Natural killer cell treated with Interleukin-12 subunit alpha and Interleukin-12 subunit beta and Interleukin-15 and Interleukin-18, amount 100 ng/mL, for 72 hours (primary cell): ENCODE data around the gene TOP2A. TPM values are rescaled to one million over a fixed set of nuclear protein-coding genes. Genes with fewer than 3 reads are reported as not detected.

ENCODE experiments used
- ATAC-seq, 2 donors: fragments of 150-1000 bp; cut with Tn5 transposase in 1 of 2; sonication (Bioruptor Pico), chemical (Tn5 transposase) in 1 of 2; 2 replicates each; pipeline ENCODE4 v1.10.0; 2021
- DNase-seq: peaks from one replicate; pipeline ENCODE4 v3.0.0; 2022; ENCODE audit warnings: low spot score
- H3K27ac Mint-ChIP-seq, 2 donors: 1 replicate in 1 of 2; 2 replicates in 1 of 2; pipeline ENCODE4 v1.8.0; 2022; ENCODE audit warnings: mixed read lengths in 2 of 2, mild to moderate bottlenecking in 1 of 2, moderate library complexity in 1 of 2
- H3K27me3 Mint-ChIP-seq, 2 donors: 1 replicate in 1 of 2; 2 replicates in 1 of 2; pipeline ENCODE4 v1.8.0; 2022; ENCODE audit warnings: mixed read lengths in 2 of 2
- H3K36me3 Mint-ChIP-seq: one replicate; pipeline ENCODE4 v1.8.0; 2022; ENCODE audit warnings: mixed read lengths
- H3K4me1 Mint-ChIP-seq, 2 donors: 1 replicate in 1 of 2; 2 replicates in 1 of 2; pipeline ENCODE4 v1.8.0; 2022; ENCODE audit warnings: low read depth in 2 of 2, mixed read lengths in 2 of 2, mild to moderate bottlenecking in 1 of 2
- H3K4me3 Mint-ChIP-seq: one replicate; pipeline ENCODE4 v1.8.0; 2022; ENCODE audit warnings: mixed read lengths
- H3K9me3 Mint-ChIP-seq: 2 replicates; pipeline ENCODE4 v1.8.0; 2022; ENCODE audit warnings: mixed read lengths
- total RNA-seq, 2 donors: library from RNA; stranded (reverse); gene quantifications; one replicate each; pipeline ENCODE4 v1.2.3, GENCODE V29; 2022

Gene TOP2A
- total RNA-seq, 2 donors from 2014 or later = 96.7 to 116 TPM

DNA sequence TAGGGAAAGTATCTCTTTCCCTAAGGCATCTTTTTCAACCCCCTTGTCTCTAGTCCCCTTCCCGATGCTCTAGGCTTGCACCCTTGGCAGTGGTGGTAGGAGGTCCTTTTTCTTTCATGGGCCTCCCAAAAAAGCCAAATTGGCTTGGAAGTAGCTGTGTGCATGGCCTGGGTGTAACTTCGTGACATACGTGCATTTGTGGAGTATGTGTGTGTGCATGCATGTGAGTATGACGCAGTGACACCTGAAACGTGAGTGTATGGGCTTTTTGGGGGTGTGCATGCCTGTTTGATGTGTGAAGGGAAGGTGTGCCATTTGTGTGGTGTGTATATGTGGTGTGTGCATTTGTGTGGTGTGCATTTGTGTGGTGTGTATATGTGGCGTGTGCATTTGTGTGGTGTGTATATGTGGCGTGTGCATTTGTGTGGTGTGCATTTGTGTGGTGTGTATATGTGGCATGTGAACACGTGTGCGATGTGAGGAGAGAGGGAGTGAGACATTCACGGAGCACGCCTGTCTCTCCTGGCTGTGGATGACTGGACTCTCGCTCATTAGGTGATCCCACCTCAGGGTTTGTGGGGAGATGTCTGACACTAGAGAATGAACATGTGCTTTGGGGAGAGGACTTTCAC is 41.3 kb upstream of the TOP2A start:
- no peaks in the 10 kb centered on the region for H3K27me3 Mint-ChIP-seq
- no peak overlapping the region for H3K4me3 Mint-ChIP-seq
- no peaks in the 10 kb centered on the region for H3K4me1 Mint-ChIP-seq
- DNase-seq (no peak), ATAC-seq (no peak)
- H3K9me3 Mint-ChIP-seq = no peaks in the 10 kb centered on the region
- no peaks in the 10 kb centered on the region for H3K36me3 Mint-ChIP-seq
- no peak overlapping the region for H3K27ac Mint-ChIP-seq

DNA sequence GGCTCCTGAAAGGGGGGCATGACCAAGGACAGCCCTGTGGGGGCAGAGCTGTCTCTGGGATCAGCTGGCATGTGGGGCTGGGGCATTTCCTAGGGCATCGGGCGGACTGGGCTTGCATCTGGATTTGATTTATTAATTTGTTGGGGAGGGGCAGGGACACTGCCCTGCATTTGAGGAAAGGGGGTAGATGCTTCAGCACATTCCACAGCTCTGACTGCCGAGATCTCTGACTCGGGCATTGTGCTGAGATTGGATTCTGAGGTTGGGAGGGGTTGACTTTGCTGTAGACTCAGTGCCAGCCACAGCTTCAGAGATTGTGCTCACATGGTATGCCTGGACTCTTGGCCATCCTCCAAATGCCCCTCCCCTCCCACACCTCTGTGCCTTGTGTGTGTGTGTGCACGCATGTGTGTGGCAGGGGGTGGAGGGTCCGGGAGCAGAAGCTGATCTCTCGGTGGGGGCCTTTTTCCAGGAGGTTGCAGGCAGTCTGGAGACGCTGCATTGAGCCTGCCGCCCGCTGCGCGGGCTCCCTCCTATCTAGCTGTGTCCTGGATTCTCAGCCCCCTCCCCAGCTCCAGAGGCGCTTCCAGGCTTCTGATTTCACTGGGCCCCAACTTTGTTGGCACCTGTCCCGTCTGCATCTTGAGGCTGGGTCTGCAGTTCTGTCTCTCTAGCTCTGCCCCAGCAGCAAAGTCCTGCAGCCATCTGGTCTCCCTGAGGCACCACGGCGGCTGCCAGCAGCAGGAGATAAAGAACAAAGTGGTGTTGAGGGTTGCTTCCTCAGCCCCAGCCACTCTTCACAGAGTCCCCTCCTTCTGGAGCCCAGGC is 40.5 kb upstream of the TOP2A start:
- no peak for DNase-seq
- no peak overlapping the region for H3K4me3 Mint-ChIP-seq
- H3K4me1 Mint-ChIP-seq = no peaks in the 10 kb centered on the region
- no peak for ATAC-seq
- no peaks in the 10 kb centered on the region for H3K9me3 Mint-ChIP-seq
- no peak overlapping the region for H3K27ac Mint-ChIP-seq
- H3K27me3 Mint-ChIP-seq = no peaks in the 10 kb centered on the region
- no peaks in the 10 kb centered on the region for H3K36me3 Mint-ChIP-seq

GRCh38 chr17:40457369-40457768 is 39.7 kb upstream of the TOP2A start:
- no peaks in the 10 kb centered on the region for H3K36me3 Mint-ChIP-seq
- no peaks in the 10 kb centered on the region for H3K4me1 Mint-ChIP-seq
- H3K9me3 Mint-ChIP-seq = no peaks in the 10 kb centered on the region
- ATAC-seq = no peak
- no peak for DNase-seq
- H3K27ac Mint-ChIP-seq = no peak overlapping the region
- H3K27me3 Mint-ChIP-seq = no peaks in the 10 kb centered on the region
- no peak overlapping the region for H3K4me3 Mint-ChIP-seq

DNA sequence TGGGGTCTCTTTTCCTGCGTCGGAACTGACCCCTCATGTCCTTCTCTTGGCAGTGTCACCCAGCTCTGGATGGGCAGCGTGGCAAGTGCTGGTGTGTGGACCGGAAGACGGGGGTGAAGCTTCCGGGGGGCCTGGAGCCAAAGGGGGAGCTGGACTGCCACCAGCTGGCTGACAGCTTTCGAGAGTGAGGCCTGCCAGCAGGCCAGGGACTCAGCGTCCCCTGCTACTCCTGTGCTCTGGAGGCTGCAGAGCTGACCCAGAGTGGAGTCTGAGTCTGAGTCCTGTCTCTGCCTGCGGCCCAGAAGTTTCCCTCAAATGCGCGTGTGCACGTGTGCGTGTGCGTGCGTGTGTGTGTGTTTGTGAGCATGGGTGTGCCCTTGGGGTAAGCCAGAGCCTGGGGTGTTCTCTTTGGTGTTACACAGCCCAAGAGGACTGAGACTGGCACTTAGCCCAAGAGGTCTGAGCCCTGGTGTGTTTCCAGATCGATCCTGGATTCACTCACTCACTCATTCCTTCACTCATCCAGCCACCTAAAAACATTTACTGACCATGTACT is 38.8 kb upstream of the TOP2A start:
- Mint-ChIP-seq H3K4me1 (no peaks in the 10 kb centered on the region), H3K9me3 (no peaks in the 10 kb centered on the region), H3K4me3 (no peak overlapping the region), H3K27me3 (no peaks in the 10 kb centered on the region), H3K27ac (no peak overlapping the region), H3K36me3 (no peaks in the 10 kb centered on the region)
- DNase-seq (no peak), ATAC-seq (no peak)

GRCh38 chr17:40454613-40454995 is 36.9 kb upstream of the TOP2A start:
- no peak overlapping the region for H3K4me3 Mint-ChIP-seq
- no peak overlapping the region for H3K27ac Mint-ChIP-seq
- H3K36me3 Mint-ChIP-seq = no peaks in the 10 kb centered on the region
- H3K4me1 Mint-ChIP-seq = no peaks in the 10 kb centered on the region
- H3K9me3 Mint-ChIP-seq = no peaks in the 10 kb centered on the region
- no peaks in the 10 kb centered on the region for H3K27me3 Mint-ChIP-seq
- DNase-seq (no peak), ATAC-seq (no peak)

- Mint-ChIP-seq H3K27ac (no peak overlapping the region), H3K9me3 (no peaks in the 10 kb centered on the region), H3K4me1 (no peaks in the 10 kb centered on the region), H3K27me3 (no peaks in the 10 kb centered on the region), H3K36me3 (no peaks in the 10 kb centered on the region), H3K4me3 (no peak overlapping the region)
- ATAC-seq (peak in 1 of 2 donors; percentile 15), DNase-seq (no peak)
These were observed 36.4 kb upstream of the TOP2A start for GRCh38 chr17:40453881-40454612.

GRCh38 chr17:40452921-40453378 is 35.3 kb upstream of the TOP2A start:
- H3K4me1 Mint-ChIP-seq = peaks cover 6 to 7% of the 10 kb centered on the region in 2 donors
- no peak for DNase-seq
- H3K27ac Mint-ChIP-seq = no peak overlapping the region
- ATAC-seq = no peak
- H3K4me3 Mint-ChIP-seq = no peak overlapping the region
- H3K9me3 Mint-ChIP-seq = no peaks in the 10 kb centered on the region
- peaks cover 5% of the 10 kb centered on the region in 2 donors for H3K27me3 Mint-ChIP-seq
- H3K36me3 Mint-ChIP-seq = no peaks in the 10 kb centered on the region

GRCh38 chr17:40452216-40452787 is 34.6 kb upstream of the TOP2A start:
- Mint-ChIP-seq H3K4me1 (peaks cover 12 to 13% of the 10 kb centered on the region in 2 donors), H3K4me3 (no peak overlapping the region), H3K27me3 (peaks cover 5 to 8% of the 10 kb centered on the region in 2 donors), H3K27ac (no peak overlapping the region), H3K9me3 (no peaks in the 10 kb centered on the region), H3K36me3 (no peaks in the 10 kb centered on the region)
- DNase-seq = no peak
- ATAC-seq = no peak

DNA sequence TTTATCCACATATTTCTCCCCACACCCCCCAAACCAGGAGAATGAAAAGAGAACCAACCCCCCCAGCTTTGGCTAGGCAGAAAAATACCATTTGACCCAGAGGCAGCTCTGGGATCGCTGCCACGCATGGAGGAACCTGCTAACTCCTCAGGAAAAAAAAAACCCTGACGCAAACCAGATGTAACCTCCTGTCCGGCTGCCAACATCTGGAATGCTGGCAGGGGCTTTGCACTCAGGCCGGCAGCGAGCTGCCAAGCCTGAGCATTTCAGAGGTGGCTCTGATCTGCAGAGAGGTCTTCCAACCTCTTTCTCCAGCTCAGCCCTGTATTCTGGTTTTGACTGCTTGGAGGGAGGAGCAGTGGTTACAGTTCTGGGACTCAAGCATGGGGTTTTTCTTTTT is 33.7 kb upstream of the TOP2A start:
- Mint-ChIP-seq H3K27ac (no peak overlapping the region), H3K36me3 (no peaks in the 10 kb centered on the region), H3K4me3 (no peak overlapping the region), H3K9me3 (no peaks in the 10 kb centered on the region), H3K27me3 (peaks cover 5 to 8% of the 10 kb centered on the region in 2 donors), H3K4me1 (peaks cover 12 to 13% of the 10 kb centered on the region in 2 donors)
- DNase-seq (no peak), ATAC-seq (no peak)

DNA sequence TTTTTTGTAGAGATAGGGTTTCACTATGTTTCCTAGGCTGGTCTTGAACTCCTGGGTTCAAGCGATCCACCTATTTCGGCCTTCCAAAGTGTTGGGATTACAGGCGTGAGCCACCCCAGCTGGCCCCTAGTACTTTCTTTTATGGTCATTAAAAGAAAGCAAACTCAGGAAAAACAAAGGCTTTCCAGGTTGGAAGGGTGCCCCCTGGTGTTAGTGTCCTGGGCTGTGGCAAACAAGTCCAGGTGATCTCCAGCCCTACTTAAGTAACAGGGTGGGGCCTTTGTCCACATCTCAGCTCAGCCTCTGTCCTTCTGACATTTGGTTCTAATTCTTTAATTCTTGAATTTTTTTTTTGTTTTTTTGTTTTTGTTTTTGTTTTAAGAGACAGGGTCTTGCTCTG is 32.5 kb upstream of the TOP2A start:
- no peak for DNase-seq
- no peaks in the 10 kb centered on the region for H3K36me3 Mint-ChIP-seq
- no peak overlapping the region for H3K27ac Mint-ChIP-seq
- peaks cover 14 to 18% of the 10 kb centered on the region in 2 donors for H3K4me1 Mint-ChIP-seq
- H3K9me3 Mint-ChIP-seq = no peaks in the 10 kb centered on the region
- H3K4me3 Mint-ChIP-seq = no peak overlapping the region
- H3K27me3 Mint-ChIP-seq = peaks cover 8 to 9% of the 10 kb centered on the region in 2 donors
- ATAC-seq = no peak

DNA sequence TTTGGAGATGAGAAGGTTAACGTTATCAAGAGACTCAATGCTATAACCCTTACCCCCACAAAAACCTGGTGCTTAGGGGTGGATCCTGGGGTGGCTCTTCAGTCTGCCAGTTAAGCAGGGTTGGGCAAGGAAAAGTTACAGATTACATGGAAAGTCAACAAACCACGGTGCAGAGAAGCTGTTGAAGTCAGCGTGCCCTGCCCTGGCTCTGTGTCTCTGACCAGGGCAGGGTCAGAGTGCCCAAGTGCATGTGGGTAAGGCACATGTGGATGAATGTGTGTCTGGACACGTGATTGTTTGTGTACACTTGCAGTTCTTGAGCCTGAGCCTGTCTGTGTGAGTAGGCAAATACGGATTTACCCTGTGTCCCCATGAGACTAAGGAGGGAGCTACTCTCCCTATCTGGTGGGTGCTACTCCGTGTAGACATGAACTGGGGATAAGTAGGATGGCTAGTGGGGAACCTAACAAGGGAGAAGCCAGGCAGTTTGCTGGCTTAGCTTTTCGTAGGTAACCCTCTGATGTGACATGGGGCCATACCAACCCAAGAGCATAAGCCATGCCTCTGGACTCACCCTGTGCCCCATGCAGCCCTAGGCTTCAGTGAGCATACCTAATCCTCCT is 31.1 kb upstream of the TOP2A start:
- Mint-ChIP-seq H3K36me3 (no peaks in the 10 kb centered on the region), H3K27me3 (peaks cover 14 to 17% of the 10 kb centered on the region in 2 donors), H3K4me3 (no peak overlapping the region), H3K9me3 (no peaks in the 10 kb centered on the region), H3K27ac (no peak overlapping the region), H3K4me1 (peaks cover 28 to 32% of the 10 kb centered on the region in 2 donors)
- ATAC-seq = no peak
- DNase-seq = no peak

- no peak overlapping the region for H3K27ac Mint-ChIP-seq
- no peak for ATAC-seq
These were observed 30.5 kb upstream of the TOP2A start for GRCh38 chr17:40448213-40448638.

DNA sequence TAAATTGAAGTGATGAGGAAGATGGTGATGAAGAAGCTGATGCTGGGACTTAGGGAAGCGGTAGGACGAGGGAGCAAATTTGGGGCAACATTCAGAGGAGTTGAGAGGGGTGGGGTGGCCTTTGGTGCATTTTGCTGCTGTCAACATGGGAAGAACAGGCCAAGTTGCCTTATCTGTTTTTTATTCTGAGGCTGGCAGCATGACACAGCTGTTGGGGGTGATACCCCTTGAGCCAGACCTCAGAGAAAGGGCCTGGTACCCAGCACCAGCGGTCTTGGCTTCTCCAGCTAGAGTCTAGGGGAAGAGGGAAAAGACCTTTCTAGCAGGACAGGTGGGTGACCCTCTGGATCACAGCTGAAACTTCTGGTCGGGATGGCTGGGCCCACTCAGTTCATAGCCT is 30.1 kb upstream of the TOP2A start:
- Mint-ChIP-seq H3K9me3 (no peaks in the 10 kb centered on the region), H3K27me3 (peaks cover 14 to 17% of the 10 kb centered on the region in 2 donors), H3K36me3 (no peaks in the 10 kb centered on the region), H3K4me3 (no peak overlapping the region), H3K27ac (no peak overlapping the region), H3K4me1 (peaks cover 28 to 33% of the 10 kb centered on the region in 2 donors)
- ATAC-seq (no peak), DNase-seq (no peak)

More at GRCh38 chr17:40448213-40448638, 30.5 kb upstream of the TOP2A start:
- no peak for DNase-seq
- Mint-ChIP-seq H3K4me1 (peaks cover 28 to 33% of the 10 kb centered on the region in 2 donors), H3K4me3 (no peak overlapping the region), H3K27me3 (peaks cover 14 to 17% of the 10 kb centered on the region in 2 donors), H3K36me3 (no peaks in the 10 kb centered on the region), H3K9me3 (no peaks in the 10 kb centered on the region)
